ENCODE results near the gene VWC2.

Gene VWC2

GRCh38 chr7:49773936-49774458 lies 559 bp downstream of the VWC2 start:
- DNase-seq (ENCODE audit: low read depth) = no peak
- TF ChIP-seq CTCF (IDR thresholded peaks at IDR 0.05; ENCODE audit: control insufficient read depth, extremely low read depth, insufficient read depth) = no peak
- H3K4me3 ChIP-seq (ENCODE audit: low read depth, low read length) = no peak overlapping the region

GRCh38 chr7:49774459-49775064 lies 1.1 kb downstream of the VWC2 start:
- DNase-seq (ENCODE audit: low read depth) = no peak
- H3K4me3 ChIP-seq (ENCODE audit: low read depth, low read length) = no peak overlapping the region
- TF ChIP-seq CTCF (IDR thresholded peaks at IDR 0.05; ENCODE audit: control insufficient read depth, extremely low read depth, insufficient read depth) = no peak

- no peak for DNase-seq (ENCODE audit: low read depth)
- TF ChIP-seq CTCF (IDR thresholded peaks at IDR 0.05; ENCODE audit: control insufficient read depth, extremely low read depth, insufficient read depth) = no peak
- H3K4me3 ChIP-seq (ENCODE audit: low read depth, low read length) = no peak overlapping the region
Measured at GRCh38 chr7:49775065-49775948, 1.9 kb downstream of the VWC2 start.

- no peak overlapping the region for H3K4me3 ChIP-seq (ENCODE audit: low read depth, low read length)
- no peak for TF ChIP-seq CTCF (IDR thresholded peaks at IDR 0.05; ENCODE audit: control insufficient read depth, extremely low read depth, insufficient read depth)
- DNase-seq (ENCODE audit: low read depth) = no peak
Measured at GRCh38 chr7:49775949-49776443, 2.6 kb downstream of the VWC2 start.

GRCh38 chr7:49776994-49777393 lies 3.6 kb downstream of the VWC2 start:
- peak; percentile 18; the same call in 1 of the 2 replicates for TF ChIP-seq CTCF (IDR thresholded peaks at IDR 0.05; ENCODE audit: control insufficient read depth, extremely low read depth, insufficient read depth)
- no peak for DNase-seq (ENCODE audit: low read depth)
- no peak overlapping the region for H3K4me3 ChIP-seq (ENCODE audit: low read depth, low read length)

GRCh38 chr7:49778731-49779270 lies 5.4 kb downstream of the VWC2 start:
- no peak overlapping the region for H3K4me3 ChIP-seq (ENCODE audit: low read depth, low read length)
- DNase-seq (ENCODE audit: low read depth) = no peak
- TF ChIP-seq CTCF (IDR thresholded peaks at IDR 0.05; ENCODE audit: control insufficient read depth, extremely low read depth, insufficient read depth) = no peak

Measured in LNCaP clone FGC (cell line).